Measurements from ENCODE around the gene SLIT3.

Gene SLIT3

DNA sequence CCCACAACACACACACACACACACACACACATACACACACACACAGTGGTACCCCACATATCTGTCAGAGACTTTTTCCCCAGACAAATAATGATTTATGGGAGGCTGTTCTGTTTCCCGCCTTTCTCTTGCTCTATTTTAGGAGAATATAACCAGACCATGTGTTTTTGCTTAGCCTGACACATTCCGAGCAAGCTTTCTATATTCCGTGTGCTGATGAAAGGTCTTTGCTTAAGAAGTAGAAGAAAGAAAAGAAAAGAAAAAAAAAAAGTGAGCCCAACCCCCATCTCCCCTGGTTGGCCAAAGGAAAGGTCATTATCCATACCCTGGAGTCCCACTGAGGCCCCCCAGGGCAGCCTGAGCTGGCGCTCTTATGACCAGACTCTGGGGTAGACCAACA is 338.6 kb downstream of the SLIT3 start:
- peak; percentile 64 for DNase-seq (ENCODE audit: low read depth, low spot score)

DNA sequence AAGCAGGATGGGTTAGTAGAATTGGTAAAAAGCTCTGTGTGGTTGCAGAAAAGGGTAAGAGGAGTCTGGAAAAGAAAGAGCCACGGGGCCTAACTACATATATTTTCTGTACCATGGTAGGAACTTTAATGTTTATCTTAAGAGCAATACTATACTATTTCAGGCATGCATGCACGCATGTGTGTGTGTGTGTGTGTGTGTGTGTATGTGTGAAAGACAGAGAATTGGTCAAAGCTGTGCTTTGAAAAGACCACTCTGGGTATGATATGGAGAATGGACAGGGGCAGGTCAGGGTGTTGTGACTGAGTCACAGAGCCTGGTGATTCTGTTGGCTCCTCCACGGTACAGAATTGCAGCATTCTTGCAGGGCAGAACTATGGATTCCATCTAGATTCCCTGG is 339.3 kb downstream of the SLIT3 start:
- no peak for DNase-seq (ENCODE audit: low read depth, low spot score)

DNA sequence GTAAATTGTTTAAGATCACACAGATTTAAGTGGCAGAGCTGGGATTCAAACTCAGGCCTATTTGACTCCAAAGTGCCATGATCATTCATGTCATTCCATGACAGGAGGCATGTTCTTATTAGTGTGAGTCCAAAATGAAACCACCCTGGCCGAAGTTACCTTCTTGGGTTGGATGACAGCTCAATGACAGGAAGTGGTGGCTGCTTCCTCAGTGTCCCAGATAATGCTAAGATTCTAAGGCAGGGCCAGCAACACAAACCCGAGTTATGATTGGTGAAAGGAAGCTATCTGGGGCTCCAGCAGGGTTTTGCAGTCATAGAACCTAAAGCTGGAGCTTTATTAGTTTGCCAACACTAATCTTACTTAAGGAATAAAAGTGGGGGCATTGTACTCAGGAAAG is 340.4 kb downstream of the SLIT3 start:
- no peak for DNase-seq (ENCODE audit: low read depth, low spot score)

DNA sequence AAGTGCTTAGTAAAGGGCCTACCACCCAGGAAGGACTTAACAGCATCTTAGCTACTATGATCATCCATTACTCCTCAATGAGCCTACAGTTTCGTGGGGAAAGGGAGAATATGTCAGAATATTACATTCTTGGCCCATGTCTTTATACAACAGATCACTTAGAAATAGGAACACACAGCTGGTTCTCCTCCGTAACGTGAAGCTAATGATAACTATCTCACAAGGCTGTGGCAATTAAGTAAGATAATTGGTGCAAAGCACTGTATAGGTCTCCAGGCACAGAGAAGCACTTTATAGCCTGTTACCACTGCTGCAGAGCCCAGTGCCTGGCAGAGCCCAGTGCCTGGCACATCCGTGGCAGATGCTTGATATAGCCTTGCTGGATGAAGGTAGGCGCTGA is 347.6 kb downstream of the SLIT3 start:
- DNase-seq (ENCODE audit: low read depth, low spot score), result no peak

DNA sequence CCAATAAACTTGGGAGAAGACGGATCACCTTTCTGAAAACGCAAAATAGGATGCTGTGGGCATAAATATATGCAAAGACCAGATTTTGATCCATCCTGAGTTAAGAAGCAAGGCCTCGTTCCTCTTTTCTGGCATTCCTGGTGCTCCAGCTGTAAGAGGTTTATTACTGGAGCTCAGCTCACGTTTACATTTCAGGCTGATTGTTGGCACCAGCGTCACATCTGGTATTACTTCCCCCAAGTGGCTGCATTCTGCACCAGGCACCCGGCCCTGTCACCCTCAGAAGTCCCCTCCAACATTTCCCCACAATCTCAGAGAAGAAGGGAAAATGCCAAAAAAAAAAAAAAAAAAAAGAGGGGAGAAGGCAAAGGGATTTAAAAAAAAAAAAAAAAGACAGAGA is 348.7 kb downstream of the SLIT3 start:
- DNase-seq (ENCODE audit: low read depth, low spot score), result no peak

DNA sequence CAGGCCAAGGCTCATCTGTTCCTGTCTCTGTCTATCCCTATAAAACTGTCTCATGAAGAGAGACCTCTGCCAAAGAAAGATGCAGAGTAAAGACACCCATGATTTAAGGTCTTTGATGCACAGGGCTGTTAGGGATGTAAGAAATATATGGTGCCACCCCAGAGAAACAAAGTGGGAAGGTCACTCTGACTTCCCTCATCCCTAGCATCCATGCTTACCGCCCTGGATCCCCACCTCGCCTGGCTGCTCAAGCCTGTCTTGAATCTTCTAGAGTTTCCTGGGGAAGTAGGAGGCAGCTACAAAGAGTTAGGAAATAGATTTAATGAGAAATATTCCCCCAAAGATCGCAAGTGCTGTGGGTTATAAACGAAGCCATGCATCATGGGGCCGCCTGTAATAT is 349.2 kb downstream of the SLIT3 start:
- DNase-seq (ENCODE audit: low read depth, low spot score), result no peak

DNA sequence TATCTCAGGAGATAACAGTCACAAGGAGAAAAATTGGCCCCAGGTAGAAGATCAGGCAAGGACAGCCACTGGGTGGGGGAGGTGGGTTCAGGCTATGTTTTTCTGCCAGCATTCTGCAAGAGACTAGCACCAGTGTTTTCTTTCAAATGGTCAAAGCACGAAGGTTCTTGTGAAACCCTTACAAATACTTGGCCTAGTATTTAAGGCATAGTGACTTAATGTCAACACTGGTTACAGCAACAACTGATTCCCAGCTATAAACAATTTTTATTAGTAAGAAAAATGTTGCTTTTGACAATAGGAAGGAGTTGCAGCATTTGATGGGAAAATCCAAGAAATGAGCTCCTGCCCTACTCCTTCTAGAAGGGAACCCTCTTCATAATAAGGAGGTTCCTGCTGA is 349.6 kb downstream of the SLIT3 start:
- DNase-seq (ENCODE audit: low read depth, low spot score), result no peak

DNA sequence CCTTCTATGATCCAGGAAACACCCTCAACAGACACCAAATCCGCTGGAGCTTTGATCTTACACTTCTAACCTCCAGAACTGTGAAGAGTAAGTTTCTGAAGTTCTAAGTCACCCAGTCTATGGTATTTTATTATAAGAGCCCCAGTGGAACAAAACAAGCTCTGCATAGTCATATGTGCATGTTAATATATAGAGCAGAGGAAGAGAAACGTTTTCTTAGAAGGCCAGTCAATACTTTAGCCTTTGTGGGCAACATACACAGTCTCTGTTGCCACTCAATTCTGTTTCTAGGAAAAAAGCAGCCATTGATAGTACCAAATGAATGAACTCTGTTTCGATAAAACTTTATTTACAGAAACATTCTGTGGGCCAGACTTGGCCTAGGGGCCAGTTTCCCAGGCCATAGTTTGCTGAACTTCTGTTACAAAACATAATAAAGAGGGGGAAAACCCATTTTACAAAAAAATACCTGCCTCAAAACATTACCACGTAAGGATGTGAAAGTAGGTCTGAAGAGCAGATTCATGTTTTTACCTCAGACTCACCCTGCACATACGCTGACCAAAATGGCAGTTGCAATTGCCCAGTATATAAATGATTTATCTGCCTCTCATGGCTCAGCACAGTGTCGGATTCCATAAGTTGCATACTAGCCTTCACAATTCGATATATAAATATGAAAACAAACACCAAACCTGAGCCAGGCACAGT is 350.5 kb downstream of the SLIT3 start:
- DNase-seq (ENCODE audit: low read depth, low spot score), result no peak

DNA sequence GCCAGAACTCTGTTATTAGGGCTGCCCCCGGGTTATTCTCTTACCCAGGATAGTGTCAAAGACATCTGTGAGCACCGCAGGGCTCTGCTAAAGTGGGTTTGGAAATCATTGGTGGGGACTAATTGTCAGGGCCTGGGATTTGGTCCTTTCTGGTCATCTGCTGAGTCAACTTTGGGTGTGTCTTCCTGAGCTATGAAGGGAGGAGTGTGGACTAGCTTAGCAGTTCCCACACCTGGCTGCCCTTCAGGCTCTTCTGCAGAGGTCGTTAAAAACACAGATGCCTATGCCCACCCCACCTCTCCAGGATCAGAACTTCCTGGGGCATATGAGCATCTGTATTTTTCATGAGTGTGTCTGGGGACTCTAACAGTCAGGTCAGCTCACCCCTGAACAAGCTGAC is 352.2 kb downstream of the SLIT3 start:
- no peak for DNase-seq (ENCODE audit: low read depth, low spot score)

DNA sequence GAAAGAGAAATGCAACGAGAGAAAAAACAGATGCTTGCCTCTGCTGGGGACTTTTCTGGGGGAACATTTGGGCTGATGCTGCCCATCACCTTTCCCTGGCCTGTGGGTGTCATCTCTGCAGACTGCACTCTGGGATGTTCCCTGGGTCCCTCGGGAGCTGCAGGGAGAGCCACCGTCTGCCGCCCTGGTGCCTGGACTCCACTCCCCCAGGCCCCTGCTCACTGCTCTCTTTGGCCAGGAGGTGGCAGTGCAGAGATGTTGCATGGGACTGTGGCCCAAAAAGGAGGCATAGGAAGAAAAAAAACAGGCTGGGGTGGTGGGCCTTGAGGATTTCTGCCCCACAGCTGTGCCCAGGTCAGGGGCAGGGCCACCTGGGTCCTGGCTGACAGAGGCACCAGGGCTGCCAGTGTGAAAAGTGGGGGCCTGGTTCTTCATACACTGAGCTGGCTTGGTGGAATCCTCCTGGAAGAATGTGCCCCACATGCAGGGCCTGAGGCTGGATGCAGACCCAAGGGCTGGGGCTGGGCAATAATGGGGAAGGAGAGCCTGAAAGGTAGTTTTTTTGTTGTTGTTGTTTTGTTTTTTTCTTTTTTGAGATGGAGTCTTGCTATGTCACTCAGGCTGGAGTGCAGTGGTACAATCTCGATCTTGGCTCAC is 353.6 kb downstream of the SLIT3 start:
- peak; percentile 82 for DNase-seq (ENCODE audit: low read depth, low spot score)

DNA sequence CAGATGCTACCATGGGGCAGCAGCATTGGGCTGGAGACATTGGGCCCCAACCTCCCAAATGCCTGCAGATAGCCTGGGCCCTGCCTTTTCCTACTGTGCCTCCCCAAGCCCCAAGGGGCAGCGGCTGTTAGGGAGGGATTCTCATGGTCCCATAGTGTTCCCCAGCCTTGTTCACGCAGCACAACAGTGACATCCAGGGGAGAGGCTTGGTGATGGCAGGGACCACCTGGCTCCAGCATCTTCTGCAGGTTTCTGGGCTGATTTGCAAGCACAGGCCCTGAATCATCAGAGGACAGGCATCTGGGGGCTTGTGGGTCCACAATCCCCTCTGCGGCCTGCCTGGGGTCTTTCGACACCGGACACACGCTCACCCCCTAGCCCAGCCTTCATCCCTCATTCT is 354.6 kb downstream of the SLIT3 start:
- DNase-seq (ENCODE audit: low read depth, low spot score), result peak; percentile 58

DNA sequence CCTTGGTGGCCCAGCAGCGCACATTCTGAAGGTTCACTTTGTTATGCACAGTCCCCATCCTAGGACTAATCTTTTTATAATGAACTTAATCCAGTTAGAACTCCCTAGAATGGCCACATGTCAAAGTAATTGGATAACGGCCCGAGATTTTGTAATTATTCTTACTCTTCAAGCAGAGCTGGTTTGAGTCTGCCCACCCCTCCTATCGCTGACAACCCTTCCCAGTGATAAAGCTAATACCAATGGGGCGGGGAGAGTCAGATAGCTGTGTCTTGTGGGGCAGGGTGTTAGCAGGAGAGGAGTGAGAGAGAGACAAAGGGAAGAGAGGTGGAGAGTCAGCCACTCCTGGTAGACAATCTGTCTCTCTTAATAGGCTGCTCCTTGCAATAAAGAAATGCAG is 356.9 kb downstream of the SLIT3 start:
- DNase-seq (ENCODE audit: low read depth, low spot score), result no peak

DNA sequence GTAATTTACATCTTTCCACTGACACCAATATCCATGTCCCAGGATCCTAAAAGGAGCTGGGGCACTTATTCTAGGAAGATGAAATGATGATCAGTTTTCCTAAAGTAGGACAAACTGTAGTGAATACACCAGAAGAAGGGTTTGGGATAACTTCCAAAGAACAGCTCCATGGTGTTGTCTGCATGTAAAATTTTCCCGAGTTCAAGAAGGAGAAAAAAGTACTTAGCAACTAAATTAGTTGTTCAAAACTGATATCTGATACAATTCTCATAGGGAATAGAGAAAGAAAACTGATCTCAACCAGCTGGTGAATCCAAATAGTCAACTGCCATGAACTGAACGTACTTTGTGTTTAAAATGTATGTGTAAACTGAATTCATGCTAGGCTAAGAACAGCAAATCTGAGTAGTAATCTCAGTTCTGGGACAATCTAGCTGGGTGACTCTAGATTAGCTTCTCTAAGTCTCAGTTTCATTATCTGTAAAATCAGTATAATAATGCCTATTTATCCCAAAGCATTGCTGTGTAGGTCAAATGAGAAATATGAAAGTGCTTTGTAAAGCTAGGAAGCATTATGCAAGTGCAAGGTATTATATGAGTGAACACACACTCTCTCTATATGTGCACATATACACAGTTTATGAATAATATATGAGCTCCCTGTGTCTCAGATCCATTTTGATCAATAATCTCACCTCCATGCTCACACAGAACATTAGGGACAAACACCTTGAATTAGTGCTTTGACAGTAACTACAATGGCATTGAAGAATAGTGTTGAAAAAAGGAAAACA is 357.7 kb downstream of the SLIT3 start:
- no peak for DNase-seq (ENCODE audit: low read depth, low spot score)

DNA sequence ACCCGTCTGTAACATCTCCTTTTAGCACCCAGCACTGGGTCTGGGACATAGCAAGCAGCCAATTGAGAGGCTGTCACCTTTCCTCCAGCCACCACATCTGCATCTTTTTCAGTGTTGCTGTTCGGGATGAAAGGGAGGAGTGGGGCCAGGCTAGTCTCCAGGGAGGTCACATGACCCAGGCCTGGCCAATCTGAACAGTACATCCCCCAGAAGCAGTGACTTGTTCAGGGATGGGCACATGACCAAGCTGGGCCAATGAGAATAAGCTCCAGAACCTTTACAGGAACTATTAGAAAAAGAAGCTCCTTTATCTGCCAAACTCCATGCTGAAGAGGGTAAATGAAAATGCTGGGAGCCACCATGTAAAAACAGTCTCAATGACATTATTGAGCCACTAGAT is 359.0 kb downstream of the SLIT3 start:
- peak; percentile 46 for DNase-seq (ENCODE audit: low read depth, low spot score)

DNA sequence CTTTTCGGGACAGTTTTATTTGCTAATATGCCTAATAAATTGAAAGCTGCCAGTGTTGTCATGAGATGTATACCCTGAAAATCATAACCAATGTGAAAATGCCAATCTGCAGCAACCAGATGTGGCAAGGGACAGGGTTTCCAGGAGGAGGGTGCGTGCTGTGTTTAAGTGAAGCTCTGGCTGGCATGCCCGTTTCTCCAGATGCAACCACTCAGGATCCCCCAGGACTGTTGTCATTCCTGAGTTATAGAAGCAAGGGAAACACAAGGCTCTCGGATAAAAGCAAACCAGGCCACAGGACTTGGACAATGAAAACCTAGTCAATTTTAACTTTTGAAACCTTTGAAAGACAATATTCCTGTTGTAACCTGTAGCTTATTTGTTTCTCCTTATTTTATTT is 360.2 kb downstream of the SLIT3 start:
- no peak for DNase-seq (ENCODE audit: low read depth, low spot score)

DNA sequence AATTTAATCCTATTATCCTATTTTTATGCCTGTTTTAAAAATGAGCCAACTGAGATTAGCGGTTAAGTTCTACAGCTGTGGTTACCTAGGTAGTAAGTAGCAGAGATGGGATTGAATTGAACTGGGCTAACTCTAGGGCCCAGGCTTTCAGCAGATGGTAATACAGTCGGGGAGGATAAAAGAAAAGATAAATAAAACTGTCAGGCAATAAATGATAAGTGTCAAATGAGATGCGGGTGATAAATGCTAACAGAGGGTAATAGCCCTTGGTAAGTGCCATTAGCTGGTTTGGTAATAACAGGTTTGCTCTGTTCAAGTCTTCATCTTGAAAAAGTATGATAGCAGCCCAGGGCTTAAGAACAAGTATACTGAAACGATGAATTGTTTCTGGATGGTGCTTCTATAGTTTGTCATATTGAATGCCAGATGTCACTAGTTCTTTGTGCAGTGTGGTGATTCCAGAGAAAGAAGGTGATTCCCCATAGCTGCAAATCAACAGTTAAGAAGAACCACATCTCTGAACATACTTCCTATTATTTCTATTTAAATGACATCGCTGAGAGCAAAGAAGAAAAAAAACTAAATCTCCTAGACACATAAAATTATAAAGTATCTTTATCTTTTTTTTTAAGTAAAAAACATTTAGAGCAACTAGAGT is 360.9 kb downstream of the SLIT3 start:
- DNase-seq (ENCODE audit: low read depth, low spot score), result no peak

DNA sequence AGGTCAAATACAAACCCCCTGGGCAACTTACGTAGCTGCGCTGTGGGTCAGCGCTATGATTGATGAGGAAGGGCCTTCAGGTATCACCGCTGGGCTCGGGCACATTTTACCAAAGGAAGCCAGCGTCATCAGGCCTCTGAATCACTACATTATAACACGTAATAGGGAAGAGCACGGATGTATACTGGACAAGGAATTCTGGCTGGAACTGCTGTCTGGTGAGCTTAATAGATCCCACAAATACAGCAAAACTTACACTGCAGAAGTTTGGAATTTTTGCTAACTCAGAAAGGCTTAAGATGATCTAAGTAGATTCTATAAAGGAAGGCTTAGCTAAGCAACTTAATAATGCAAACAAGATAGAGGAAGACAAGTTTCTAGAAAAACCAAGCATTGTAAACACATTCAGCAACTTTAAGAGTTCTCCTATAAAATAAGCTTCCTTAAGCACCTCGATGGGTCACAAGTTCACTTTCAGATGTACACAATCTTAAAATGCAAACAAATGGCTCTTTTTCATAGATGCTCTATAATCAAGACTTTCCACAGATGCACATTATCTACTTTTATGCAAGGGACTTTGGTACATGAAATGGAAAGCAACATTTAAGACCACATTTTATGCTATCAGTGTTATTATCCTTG is 361.7 kb downstream of the SLIT3 start:
- peak; percentile 31 for DNase-seq (ENCODE audit: low read depth, low spot score)

DNA sequence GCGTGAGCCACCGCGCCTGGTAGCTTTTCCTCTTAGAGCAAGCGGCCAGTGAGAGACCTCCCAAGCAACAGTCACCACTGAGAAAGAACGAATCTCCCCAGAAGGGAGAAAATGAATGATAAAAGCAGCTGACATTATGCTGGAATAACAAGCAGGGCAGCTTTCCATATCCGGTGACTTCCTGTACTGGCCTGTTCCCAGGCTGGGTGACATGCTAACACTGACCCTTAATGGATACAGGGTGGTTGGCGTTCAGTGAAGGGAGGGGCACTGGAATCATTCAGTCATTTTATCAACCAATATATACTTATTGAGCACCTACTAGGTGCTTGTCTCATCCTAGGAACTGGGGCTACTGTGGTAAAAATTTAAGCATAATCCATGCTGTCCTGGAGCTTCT is 364.4 kb downstream of the SLIT3 start:
- DNase-seq (ENCODE audit: low read depth, low spot score), result no peak

DNA sequence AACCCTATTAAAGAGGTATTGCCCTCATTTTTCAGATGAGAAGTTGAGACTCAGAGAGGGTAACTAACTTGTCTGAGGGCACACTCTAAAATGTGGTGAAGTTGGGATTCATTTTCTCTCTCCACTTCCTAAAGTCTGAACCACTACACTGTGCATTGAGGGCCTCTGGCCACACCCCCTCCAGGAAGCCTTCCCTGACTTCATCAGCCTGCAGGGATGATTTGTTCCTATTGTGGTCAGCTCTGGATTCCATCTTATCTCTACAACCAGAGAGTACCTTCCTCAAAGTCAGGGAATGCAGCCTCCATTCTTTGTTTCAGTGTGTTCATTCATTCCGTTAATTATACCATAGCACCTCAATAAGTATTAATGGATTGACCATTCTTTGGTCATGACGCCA is 365.8 kb downstream of the SLIT3 start:
- peak; percentile 16 for DNase-seq (ENCODE audit: low read depth, low spot score)

DNA sequence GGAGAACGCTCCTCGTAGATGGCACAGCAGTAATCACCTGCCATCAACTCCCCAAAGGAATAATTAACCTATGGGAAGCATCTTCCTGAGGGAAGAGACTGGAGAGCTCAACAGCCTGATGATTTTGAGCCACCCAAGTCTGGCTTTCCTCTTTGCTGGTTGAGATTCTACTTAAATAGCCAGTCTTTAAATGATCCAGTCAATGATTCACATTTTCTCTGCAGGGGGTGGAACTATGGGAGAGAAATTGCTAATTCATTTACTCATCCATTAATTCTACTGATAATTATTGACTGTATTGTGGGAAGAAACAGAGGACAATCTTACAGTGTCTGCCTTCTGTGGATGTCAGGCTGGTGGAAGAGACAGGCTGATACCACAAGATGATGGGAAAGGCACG is 366.8 kb downstream of the SLIT3 start:
- DNase-seq (ENCODE audit: low read depth, low spot score), result no peak

DNA sequence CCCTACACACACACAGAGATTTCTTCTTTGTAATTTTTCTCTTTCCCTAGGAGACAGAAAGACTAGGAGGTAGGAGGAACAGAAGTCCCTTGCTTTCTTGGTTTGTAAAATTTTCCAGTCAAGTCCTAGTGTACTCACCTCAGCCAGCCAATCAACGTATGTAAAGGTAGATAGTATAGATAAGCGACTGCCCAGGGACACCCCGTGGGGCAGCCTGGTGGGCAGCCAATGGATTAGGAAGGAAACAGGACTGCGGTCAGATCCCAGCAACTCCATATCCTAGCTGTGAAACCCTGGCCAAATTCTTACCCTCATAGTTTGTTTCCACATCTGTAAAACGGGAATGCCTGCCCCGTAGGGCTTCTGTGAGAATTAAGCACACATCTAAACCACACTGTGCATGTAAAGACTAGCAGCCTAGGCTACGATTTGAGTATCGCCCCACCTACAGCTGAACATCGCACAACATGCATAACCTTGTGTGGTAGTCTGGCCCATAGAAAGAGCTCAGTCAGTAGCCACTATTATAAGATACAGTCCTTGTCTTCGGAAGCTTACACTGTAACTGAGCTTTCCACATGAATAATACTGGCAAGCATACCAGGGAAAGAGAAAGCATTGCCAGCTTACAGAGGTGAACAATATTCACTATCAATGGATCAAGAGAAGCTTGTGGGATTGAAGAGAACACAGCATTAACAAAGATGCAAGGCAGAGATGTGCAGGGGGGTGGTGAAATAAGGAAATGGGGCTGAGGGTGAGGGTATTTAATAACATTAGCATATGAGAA is 368.3 kb downstream of the SLIT3 start:
- no peak for DNase-seq (ENCODE audit: low read depth, low spot score)
